SK-MEL-5 (cell line): Measurements from ENCODE around the gene APOLD1. TPM values are rescaled to one million over a fixed set of nuclear protein-coding genes. Genes with fewer than 3 reads are reported as not detected.
"Not testable (repeated sequence)": the region's sequence is repeated elsewhere in the genome, so short reads cannot be mapped to it uniquely, and the experiment has no call there.

Source experiments
- DNase-seq: peaks from one replicate; pipeline ENCODE4 v3.0.0-alpha.2; 2016; ENCODE audit warnings: low read depth, low spot score
- in situ Hi-C: cut with HindIII; loops from 2 replicates; pipeline ENCODE4 v1.10.0; 2016; ENCODE audit warnings: low sequenced_read_pairs, high pct_unique_total_duplicates, low pct_unique_long_range_greater_than_20kb
- small RNA-seq, 2 experiments: library from RNA; depleted of rRNA; stranded (forward); fragments of <200 nt; gene quantifications; one replicate each; pipeline ENCODE3, GENCODE V24; 2014
- total RNA-seq: library from RNA; depleted of rRNA; stranded (reverse); fragments of >200 nt; shearing (Covaris generic); gene quantifications from 2 replicates; pipeline ENCODE4 v1.2.3, GENCODE V29; 2014; rRNA removed

The APOLD1 gene
- total RNA-seq, 1 experiment from 2014 or later: 55.9 TPM

DNA sequence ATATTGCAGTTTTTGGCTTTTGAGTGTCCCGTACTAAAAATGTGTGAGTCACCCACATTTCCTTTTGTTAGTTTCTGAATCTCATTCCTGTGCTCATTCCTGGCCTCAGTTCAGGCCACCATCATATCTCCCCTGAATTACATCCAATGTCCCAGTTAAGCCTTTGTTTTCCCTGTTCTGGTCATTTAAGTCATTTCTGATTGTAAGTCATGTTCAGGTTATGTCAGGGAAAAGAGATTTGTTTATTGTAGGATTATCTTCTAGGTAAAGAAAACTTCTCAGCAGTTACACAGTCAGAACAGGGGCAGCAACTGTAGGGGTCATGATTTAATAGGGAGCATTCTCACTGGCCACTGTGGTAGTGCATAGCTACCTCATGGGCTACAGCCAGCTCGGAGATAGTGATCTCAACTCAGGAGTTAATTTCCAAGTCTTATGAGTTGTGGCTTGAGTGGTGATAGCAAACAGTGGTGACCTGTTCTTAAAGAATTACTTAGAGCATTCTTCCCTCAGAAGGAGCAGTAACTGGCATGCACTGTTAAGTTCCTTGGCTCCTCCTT is 34.4 kb downstream of the APOLD1 start:
- no peak for DNase-seq
- in situ Hi-C loops: no loop called here

DNA sequence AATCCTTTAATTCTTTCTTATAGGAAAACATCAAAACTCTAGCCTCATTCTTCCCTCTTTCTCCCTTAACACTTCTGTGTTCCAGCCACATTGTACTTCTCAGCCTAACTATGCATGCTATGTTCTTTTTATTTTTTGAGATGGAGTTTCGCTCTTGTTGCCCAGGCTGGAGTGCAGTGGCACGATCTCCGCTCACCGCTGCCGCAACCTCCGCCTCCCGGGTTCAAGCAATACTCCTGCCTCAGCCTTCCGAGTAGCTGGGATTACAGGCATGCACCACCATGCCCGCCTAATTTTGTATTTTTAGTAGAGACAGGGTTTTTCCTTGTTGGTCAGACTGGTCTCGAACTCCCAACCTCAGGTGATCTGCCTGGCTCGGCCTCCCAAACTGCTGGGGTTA is 34.9 kb downstream of the APOLD1 start:
- in situ Hi-C loops, DNase-seq: not testable (repeated sequence)

DNA sequence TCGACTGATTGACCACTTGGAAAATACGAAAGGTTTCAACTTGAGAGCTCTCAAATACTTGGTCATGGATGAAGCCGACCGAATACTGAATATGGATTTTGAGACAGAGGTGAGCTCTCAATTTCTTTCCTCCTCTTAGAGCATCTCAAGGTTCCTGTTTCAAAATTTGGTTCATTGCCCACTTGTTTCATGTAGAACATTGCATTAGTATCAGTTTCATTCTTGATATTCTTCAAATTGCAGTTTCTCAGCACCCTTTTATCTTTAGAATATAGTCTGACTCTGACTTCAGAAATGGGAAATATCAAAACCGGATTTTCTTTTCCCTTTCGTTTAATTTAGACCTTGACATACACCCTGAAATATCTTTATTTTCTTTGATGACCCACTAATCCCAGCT is 36.5 kb downstream of the APOLD1 start:
- in situ Hi-C loops: no loop called here
- no peak for DNase-seq

DNA sequence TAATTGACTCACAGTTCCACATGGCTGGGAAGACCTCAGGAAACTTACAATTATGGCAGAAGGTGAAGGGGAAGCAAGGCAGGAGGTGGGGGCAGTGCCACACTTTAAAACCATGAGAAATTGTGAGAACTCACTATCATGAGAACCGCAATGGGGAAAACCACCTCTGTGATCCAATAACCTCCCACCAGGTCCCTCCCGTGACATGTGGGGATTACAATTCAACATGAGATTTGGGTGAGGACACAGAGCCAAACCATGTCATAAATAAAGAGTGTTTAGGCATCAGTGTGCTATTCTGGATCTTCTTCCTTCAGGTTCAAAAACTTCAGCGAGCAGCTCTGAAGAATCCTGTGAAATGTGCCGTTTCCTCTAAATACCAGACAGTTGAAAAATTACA is 37.4 kb downstream of the APOLD1 start:
- no peak for DNase-seq
- in situ Hi-C loops: no loop called here

DNA sequence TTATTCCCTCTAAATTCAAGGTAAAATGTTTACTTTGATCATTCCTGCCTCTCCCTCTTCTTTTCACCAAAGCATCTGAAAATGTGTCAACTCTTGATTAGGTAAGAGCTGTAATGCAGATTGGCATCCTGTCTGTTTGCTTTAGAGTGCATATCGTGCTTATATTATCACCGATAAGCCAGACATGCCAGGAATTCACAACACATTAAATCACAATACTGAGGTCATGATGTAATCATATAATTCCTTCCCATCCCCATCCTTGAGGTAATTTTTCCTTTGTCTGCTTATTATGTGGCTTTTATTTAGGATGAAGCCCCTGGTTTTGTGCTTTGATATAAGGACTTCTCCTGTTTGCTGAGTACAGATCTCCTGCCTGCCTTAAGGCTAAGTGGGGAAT is 37.8 kb downstream of the APOLD1 start:
- in situ Hi-C loops: no loop called here
- no peak for DNase-seq

DNA sequence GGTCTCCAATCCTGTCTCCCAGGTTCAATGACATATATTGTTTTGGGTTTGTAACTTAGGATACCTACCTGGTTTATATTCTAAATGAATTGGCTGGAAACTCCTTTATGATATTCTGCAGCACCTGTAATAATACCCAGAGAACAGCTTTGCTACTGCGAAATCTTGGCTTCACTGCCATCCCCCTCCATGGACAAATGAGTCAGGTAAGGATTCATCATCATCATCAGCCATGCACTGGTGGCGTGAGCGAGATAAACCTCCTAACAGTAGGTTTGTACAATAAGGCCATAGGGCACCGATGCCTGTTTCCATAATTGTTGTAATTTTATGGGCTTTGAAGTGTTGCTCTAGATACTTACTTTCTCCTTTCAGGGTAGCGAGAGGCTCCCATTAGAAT is 38.4 kb downstream of the APOLD1 start:
- no peak for DNase-seq
- in situ Hi-C loops: no loop called here

DNA sequence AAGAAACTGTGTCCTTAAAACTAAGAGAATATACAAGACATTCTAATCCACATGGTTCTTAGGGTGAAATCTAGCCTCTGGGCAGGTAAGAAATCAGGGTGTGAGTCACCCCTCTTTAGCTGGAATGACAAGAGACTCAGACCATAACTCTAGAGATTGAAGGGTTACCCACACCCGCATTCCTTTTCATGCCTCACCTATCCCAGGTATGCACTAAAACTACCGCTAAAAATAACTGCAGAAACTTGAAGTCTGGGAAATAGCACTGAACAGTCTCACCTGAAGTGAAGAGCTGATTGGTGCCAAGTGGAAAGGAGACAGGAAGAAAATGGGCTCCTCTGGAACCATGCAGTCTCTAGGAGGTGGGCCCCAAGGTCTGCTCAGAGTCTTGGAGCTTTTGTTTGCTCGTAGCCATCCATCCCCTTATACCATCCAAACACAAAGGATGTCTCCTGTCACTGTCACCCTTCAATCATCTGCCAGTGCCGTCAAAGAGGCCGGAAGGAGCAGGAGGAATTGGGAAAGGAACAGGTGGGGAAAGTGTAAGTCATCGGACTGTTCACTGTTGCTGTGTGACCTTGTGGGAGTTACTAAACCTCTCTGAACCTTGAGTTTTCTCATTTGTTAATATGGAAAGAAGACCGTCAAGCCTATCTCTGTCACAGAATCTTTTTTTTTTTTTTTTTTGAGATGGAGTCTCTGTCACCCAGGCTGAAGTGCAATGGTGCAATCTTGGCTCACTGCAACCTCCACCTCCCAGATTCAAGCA is 50.1 kb downstream of the APOLD1 start:
- no peak for DNase-seq
- in situ Hi-C loops: no loop called here

DNA sequence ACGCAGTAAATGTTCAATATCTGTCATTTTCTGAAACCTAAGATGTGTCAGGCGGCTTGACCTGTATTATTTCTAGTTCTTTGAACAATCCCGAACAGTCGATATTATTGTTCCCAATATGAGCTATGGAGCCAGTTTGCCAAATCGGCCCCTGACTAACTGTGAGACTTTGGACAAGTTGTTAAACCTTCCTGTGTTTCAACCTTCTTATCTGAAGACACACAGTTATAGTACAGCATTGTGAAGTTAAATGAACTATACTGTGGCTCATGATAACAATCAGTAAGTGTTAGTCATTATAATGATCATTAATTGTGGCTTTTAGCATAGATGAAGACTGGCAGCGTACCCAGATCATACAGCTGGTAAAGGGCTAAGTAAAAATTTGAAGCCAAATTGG is 51.1 kb downstream of the APOLD1 start:
- DNase-seq: no peak
- in situ Hi-C loops: no loop called here

DNA sequence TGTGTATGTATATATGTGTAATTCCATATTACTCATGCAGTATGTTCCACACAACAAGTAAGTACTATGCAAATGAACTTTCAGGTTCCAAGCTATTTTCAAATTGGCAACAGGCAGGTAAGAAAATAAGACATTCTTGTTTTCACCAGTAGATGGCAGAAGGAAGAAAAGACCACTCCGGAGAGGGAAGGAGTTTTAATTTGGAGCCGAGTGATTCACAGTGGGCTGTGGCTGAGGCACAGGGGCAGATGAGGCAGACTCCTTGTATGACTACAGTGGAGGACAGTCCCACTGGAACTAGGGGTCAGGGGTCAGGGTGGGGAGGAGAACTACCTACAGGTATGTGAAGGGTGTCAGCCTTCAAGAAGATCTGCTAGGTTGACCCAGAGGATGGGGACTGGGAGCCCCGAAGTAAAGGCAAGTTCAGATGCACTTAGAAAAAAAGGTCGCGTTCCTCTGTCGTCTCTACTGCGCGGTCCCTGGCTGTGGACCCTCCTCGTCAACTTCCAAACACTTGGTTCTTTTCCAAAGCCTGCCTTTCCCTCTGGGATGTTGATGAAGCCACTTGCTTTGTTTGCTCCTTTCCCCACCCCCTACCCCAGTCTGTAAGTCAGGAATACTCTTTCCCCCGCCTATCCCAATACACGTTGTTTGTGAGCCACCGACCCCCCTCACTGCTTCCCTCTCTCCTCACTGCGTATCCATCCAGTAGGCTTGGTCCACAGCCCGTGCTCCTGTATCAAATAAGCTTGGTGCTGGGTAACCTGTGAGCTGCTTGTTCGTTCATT is 51.8 kb downstream of the APOLD1 start:
- in situ Hi-C loops: no loop called here
- DNase-seq: peak; percentile 76

DNA sequence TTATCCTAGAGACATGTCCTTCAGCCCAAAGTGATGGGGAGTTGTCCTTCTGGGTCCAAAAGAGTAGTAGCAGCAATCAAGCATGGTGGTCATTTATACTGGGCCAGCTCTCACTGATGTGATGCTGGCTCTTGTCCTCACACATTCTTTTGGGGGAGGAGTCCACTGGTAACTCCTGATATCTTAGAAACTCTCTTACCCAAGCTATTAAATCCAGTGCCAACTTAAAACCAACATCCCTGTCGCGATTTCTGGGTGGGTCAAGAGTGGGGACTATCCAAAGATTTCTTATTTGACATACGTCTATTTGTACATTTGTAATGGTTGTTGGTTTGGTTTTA is 52.3 kb downstream of the APOLD1 start:
- in situ Hi-C loops: no loop called here

DNA sequence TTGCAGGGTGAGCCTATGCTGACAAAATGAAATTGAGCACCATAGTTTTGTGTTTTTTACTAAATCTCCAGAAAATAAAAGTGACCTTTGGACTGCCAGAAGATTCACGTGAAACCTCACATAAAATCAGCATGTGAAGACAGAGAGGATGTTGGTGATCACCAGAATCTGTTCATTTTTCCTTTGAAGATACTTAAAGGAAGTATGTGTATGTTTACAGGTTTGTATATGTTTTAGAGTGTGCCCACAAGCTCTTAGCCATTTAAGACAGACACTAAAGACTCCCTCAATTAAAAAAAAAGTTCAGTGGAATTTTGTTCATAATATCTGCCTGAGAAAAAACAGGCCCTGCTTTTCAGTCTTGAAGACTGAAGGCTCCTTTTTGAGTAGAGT is 53.5 kb downstream of the APOLD1 start:
- no peak for DNase-seq
- in situ Hi-C loops: no loop called here

More for the DNA sequence above, 52.3 kb downstream of the APOLD1 start:
- no peak for DNase-seq

DNA sequence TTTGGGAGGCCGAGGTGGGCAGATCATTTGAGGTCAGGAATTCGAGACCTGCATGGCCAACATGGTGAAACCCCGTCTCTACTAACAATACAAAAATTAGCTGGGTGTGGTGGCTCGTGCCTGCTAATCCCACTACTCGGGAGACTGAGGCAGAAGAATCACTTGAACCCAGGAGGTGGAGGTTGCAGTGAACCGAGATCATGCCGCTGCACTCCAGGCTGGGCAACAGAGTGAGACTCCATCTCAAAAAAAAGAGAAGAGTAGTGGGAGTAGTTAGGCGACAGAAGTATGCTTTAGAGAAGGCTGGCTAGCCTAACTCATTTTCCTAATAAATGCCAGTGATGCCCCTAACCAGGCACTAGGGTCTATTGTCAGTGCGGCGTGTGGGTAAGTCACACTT is 54.0 kb downstream of the APOLD1 start:
- DNase-seq, in situ Hi-C loops: not testable (repeated sequence)

DNA sequence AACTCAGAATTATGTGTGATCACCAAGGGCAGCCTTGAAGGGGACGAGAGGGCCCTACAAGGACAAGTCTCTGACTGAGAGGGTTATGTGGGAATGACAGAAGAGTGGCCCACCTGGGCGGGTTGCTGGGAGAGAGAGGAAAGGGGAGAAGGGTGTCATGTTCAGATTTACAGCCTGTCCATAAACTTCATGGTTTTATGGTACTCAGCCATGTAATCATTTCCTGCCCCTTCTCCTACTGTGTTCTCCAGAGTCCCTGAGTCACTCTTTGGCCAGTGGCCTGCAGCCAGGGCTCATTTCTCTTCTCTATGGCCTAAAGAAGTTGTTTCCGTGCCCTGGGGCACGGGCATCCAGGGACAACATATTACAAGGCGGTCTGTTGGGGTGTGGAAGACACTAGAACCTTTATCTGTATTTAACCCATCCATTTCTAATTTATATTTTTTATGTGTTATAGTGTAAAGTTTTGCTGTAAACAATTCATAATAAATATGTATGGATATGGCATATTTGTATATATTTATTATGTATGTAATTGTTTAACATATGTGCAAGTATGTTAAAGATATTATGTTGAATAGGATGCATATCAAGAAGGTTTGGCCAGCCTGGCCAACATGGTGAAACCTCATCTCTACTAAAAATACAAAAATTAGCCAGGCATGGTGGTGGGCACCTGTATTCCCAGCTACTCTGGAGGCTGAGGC is 54.6 kb downstream of the APOLD1 start:
- in situ Hi-C loops: no loop called here
- peak; percentile 54 for DNase-seq

DNA sequence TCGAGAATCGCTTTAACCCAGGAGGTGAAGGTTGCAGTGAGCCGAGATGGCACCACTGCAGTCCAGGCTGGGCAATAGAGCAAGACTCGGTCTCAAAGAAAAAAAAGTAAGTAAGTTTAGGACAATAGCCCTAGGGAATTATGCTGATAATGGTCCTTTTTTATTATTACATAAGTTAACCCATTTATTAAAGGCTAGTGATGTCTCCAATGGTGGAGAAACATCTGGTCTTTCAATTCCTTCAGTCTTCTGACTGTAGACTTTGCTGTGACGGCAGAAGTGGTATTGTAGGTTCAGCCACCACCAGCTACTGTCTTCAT is 55.1 kb downstream of the APOLD1 start:
- in situ Hi-C loops: no loop called here
- no peak for DNase-seq

Small RNA genes lying within 50 kb of the gene (small RNA-seq; reads per million reads assigned to genes)
- gene AC007215.1 (0 reads per million in 2 experiments), gene MIR613 (0 reads per million in 2 experiments)

Other genes starting within 250 kb of the APOLD1 start
- gene DUSP16, start 222.8 kb upstream of the APOLD1 start, total RNA-seq: 13.9 and 15.1 TPM in 2 replicates
- 71.3 and 72.5 TPM in 2 replicates for gene CREBL2, start 173.8 kb upstream of the APOLD1 start, total RNA-seq
- 20.5 and 22.5 TPM in 2 replicates for gene GPR19, start 89.5 kb upstream of the APOLD1 start, total RNA-seq
- 39.7 and 40.6 TPM in 2 replicates for gene CDKN1B, start 68.3 kb upstream of the APOLD1 start, total RNA-seq
- gene DDX47, start 27.7 kb downstream of the APOLD1 start, total RNA-seq: 93.1 and 102 TPM in 2 replicates
- 13.9 and 17.6 TPM in 2 replicates for gene GPRC5A, start 105.9 kb downstream of the APOLD1 start, total RNA-seq
- gene GPRC5D, start 166.5 kb downstream of the APOLD1 start, total RNA-seq: not detected in 2 replicates
- gene HEBP1, start 214.6 kb downstream of the APOLD1 start, total RNA-seq: 7.8 and 7.9 TPM in 2 replicates